GM18519 (cell line): ENCODE measurements around the gene RPLP2.

Experiments
- ATAC-seq: cut with Tn5 transposase; IDR thresholded peaks from one replicate; pipeline ENCODE4 v1.9.1; 2021; ENCODE audit warnings: mild to moderate bottlenecking, moderate library complexity; ENCODE audit not compliant: unreplicated experiment, low FRiP score

The RPLP2 gene

GRCh38 chr11:833114-833791, 23.5 kb downstream of the RPLP2 start:
- no peak for ATAC-seq

GRCh38 chr11:833849-834311, 24.1 kb downstream of the RPLP2 start:
- ATAC-seq, result no peak

GRCh38 chr11:834371-835316, 24.9 kb downstream of the RPLP2 start:
- ATAC-seq, result no peak

- ATAC-seq, result no peak
Measured at GRCh38 chr11:836274-836673, 26.5 kb downstream of the RPLP2 start.

GRCh38 chr11:836700-837099, 26.9 kb downstream of the RPLP2 start:
- no peak for ATAC-seq

- no peak for ATAC-seq
Measured at GRCh38 chr11:837189-837989, 27.6 kb downstream of the RPLP2 start.

GRCh38 chr11:837990-838307, 28.2 kb downstream of the RPLP2 start:
- no peak for ATAC-seq

GRCh38 chr11:838441-839279, 28.9 kb downstream of the RPLP2 start:
- no peak for ATAC-seq

GRCh38 chr11:839280-839623, 29.5 kb downstream of the RPLP2 start:
- ATAC-seq, result no peak

GRCh38 chr11:839875-840617, 30.3 kb downstream of the RPLP2 start:
- ATAC-seq, result no peak

- no peak for ATAC-seq
Measured at GRCh38 chr11:841981-842369, 32.2 kb downstream of the RPLP2 start.

GRCh38 chr11:842370-843002, 32.7 kb downstream of the RPLP2 start, which contains the start of the genes POLR2L and TSPAN4:
Gene POLR2L (minus strand): TSS chr11:842529. CDS start chr11:842508, 21 bp downstream.
Gene TSPAN4 (plus strand): TSS chr11:842852. CDS start chr11:850305, 7,453 bp downstream.
- peak; percentile 46 for ATAC-seq

- ATAC-seq, result no peak
Measured at GRCh38 chr11:843086-843734, 33.4 kb downstream of the RPLP2 start.

GRCh38 chr11:843818-844692, 34.3 kb downstream of the RPLP2 start:
- ATAC-seq, result no peak

- ATAC-seq, result no peak
Measured at GRCh38 chr11:844693-845644, 35.2 kb downstream of the RPLP2 start.

GRCh38 chr11:845872-846495, 36.2 kb downstream of the RPLP2 start:
- no peak for ATAC-seq
